Skin epidermis (tissue), 12 donors: ENCODE data around the gene GRID2.

Experiments used
- H3K27ac ChIP-seq, 21 experiments: fragments of 200-600 bp; sonication (generic) in 11 of 21; one replicate each; pipeline ENCODE4 v1.5.0; 2020; ENCODE audit warnings: mild to moderate bottlenecking in 3 of 21, inconsistent platforms in 2 of 21, moderate library complexity in 2 of 21
- H3K4me3 ChIP-seq, 7 experiments: fragments of 200-600 bp; sonication (generic) in 2 of 7; one replicate each; pipeline ENCODE4 v1.5.0; 2020; ENCODE audit warnings: inconsistent platforms in 2 of 7, mild to moderate bottlenecking in 2 of 7, moderate library complexity in 1 of 7

GRID2 gene

DNA sequence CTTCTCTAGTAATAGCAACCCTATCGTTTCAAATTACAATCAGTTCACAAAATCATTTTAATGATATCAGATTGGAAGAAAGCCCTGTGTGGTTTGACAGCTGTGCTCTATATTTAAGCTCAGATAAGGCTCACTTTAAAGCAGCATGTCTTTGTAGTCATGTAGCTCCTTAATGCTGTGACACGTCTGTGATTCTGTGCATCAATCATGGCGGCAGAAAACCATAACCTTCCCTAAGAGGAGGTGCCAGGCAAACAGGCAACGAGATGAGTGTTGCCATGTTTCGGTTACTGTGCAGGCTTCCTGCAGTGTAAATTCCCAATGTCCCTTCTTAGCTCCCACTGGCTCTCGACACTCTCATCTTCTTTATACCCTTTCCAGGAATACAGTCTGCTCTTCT, 212.7 kb downstream of the GRID2 start:
- Histone ChIP-seq H3K27ac (no peak overlapping the region), H3K4me3 (no peak overlapping the region)

- no peak overlapping the region for H3K27ac ChIP-seq
These were observed 216.0 kb downstream of the GRID2 start for GRCh38 chr4:92519727-92520126.

GRCh38 chr4:92520563-92520962, 216.8 kb downstream of the GRID2 start:
- no peak overlapping the region for H3K27ac ChIP-seq

More at GRCh38 chr4:92519727-92520126, 216.0 kb downstream of the GRID2 start:
- no peak overlapping the region for H3K4me3 ChIP-seq

DNA sequence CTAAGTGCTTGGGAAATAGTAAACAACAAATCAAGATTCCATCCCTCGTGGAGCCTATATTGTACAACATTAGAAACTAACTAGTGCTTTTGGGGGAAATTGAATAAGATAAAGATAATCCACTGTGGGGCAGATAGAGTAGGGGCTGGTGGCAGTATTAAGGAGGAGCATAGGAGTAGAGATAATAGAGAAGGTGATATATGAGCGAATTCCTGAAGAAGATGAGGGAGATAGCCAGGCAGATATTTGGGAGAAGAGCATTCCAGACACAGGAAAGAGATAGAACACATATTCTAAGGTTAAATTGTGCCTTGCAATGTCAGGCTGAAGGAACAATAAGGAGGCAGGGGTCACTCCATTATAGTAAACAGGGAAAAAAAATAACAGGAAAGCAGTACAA, 218.2 kb downstream of the GRID2 start:
- H3K27ac ChIP-seq, result no peak overlapping the region
- H3K4me3 ChIP-seq, result no peak overlapping the region

More at GRCh38 chr4:92520563-92520962, 216.8 kb downstream of the GRID2 start:
- no peak overlapping the region for H3K4me3 ChIP-seq

DNA sequence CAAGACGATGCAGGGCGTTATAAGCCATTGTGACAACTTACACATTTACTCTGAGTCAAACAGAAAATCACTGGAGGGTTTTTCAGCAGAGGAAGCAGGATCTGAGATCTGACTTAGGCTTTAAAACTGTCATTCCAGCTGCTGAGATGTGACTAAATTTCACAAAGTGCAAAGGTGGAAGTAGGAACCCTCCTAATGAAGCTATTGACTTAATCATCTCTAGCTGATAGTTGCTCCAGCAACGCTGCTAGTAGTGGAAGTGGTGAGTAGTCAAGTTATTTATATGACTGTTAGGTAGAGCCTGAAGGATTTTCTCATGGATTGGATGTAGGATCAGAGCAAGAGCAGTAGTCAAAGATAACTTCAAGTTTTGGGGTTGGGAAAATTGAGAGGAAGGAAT, 218.6 kb downstream of the GRID2 start:
- no peak overlapping the region for H3K27ac ChIP-seq
- no peak overlapping the region for H3K4me3 ChIP-seq

DNA sequence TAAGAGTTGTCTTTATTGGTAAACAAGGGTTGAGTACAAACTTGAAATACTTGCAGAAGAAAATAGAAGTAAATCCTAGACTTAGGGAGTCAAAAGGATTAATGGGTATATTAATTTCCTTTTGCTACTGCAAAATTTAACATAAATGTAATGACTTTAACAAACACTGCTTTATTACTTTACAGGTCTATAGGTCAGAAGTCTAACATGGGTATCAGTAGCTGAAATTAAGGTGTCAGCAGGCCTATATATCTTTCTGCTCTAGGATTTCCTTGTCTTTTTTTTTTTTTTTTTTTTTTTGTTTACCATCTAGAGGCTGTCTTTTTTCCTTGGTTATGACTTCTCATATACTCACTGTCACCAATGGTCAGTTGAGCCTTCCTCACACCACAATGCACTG, 220.4 kb downstream of the GRID2 start:
- Histone ChIP-seq H3K4me3 (no peak overlapping the region), H3K27ac (no peak overlapping the region)

- Histone ChIP-seq H3K4me3 (no peak overlapping the region), H3K27ac (no peak overlapping the region)
These were observed 224.8 kb downstream of the GRID2 start for GRCh38 chr4:92528541-92528940.

DNA sequence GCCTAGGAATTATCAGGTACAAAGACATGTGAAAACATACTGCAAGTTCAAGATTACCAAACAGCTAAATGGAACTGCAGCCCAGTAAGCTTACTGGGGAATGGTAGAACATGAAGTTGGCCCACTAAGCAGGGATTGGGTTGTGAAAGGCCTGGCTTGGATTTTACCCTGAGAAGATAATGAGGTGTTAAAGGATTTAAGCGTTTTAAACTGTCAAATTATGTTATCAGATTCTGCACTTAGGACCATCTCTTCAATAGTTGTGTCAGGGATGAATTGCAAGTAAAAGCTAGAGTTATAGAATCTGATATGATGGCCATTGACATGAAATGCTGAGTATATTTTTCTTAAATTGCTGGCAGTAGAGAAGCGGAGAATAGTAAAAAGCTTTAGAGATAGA, 225.7 kb downstream of the GRID2 start:
- H3K4me3 ChIP-seq, result no peak overlapping the region
- no peak overlapping the region for H3K27ac ChIP-seq

GRCh38 chr4:92535599-92535998, 231.8 kb downstream of the GRID2 start:
- Histone ChIP-seq H3K27ac (no peak overlapping the region), H3K4me3 (no peak overlapping the region)

DNA sequence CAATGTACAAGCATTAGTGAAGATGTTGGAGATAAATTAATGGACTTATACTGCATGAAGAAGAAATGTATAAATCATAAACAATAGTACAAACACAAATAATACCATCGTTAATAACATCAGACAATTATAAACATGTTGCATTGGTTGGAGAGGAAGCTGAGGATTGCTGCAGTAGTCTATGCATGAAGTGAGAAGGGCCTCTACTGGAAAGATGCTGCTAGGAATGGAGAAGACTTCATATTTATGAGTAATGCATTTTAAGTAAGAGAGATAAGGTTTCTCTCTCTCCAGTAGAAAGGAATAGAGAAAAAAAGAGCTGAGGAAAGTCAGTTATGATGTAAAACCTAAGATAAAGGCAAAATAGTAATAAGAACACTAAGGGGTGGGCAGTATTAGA, 247.8 kb downstream of the GRID2 start:
- no peak overlapping the region for H3K4me3 ChIP-seq
- no peak overlapping the region for H3K27ac ChIP-seq

DNA sequence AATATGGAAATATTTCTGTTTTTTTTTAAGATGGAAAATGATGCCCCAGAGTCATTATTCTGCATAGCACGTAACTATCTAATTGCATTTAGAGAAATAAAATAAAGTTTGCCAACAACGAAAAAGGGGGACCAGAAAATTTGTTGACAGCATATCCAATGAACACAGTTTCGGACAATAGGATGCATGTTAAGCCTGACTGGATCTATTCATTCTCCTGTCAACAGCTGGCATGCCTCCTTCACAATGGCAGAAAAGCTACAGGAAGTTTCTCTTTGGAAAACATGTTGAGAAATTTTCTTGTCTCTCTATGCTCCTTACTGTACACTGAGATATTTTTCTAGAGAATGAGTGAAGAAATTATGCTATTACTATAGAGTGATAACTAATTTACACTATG, 262.5 kb downstream of the GRID2 start:
- Histone ChIP-seq H3K27ac (no peak overlapping the region), H3K4me3 (no peak overlapping the region)

DNA sequence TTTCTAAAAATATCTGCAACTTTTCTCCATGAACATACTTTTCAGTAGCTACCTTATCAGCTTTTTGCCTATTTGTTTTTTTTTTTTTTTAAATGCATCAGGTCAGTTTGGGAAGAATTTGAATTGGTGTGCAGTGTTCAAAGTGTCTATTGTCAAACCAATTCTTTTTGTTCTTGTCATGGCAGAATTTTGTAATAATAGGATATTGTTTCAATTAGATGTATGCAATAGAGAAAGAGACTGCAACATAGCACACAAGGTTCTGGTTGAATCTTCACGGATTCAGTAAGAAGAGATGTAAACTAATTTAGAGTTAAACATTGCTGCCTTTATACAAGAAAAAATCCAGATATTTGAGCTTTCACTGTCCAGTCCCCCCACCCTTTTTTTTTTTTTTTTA, 277.1 kb downstream of the GRID2 start:
- no peak overlapping the region for H3K4me3 ChIP-seq
- H3K27ac ChIP-seq, result no peak overlapping the region

- no peak overlapping the region for H3K4me3 ChIP-seq
- H3K27ac ChIP-seq, result no peak overlapping the region
These were observed 295.3 kb downstream of the GRID2 start for GRCh38 chr4:92599044-92599443.

- no peak overlapping the region for H3K27ac ChIP-seq
- no peak overlapping the region for H3K4me3 ChIP-seq
These were observed 296.9 kb downstream of the GRID2 start for GRCh38 chr4:92600638-92601037.

DNA sequence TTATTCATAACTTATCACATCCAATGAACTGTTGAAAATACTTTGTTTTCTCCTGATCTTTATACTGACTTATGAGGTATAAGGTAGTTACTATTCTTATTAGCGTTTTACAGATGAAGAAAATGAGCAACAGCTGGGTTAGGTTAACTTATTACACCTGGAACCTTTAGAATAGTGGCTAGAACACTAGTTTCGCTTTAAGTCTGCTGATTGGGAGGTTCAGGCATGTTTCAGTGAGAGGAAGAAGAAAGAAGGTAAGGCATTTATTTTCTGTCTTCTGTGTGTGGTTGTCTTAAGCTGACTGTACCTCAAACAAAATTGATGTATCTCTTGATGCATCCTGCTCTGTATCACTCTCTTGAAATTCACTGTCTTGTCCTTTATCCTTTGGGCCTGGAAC, 302.5 kb downstream of the GRID2 start:
- Histone ChIP-seq H3K4me3 (no peak overlapping the region), H3K27ac (no peak overlapping the region)

DNA sequence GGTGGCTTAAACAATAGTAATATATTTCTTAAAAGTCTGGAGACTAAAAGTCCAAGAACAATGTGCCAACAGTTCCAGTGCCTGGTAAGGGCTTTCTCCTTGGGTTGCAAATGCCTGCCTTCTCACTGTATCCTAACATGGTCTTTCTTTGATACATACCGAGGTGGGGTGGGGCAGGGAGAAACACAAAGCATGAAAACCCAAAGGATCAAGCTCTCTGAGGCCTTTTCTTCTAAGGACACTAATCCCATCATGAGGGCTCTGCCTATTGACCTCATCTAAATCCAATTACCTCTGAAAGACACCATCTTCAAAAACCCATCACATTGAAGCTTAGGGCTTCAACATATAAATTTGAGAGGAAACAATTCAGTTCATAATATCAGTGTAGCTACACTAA, 311.3 kb downstream of the GRID2 start:
- H3K27ac ChIP-seq, result no peak overlapping the region

DNA sequence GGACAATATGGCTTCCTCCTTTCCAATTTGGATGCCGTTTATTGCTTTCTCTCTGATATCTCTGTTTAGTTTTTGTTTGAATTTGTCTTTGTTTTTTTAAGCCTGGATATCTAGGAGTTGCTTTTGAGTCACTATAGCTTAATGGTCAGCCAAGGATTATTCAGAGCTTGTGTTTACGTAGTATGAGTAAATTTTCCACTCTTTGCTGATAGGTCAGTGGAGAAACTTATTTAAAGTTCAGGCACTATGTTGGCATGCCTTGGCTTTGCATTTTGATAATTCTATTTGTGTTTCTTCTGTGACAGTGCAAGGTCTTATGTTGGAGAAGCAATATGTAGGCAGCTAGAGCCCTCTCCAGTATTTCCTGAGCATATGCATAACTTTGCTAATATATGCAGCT, 315.2 kb downstream of the GRID2 start:
- no peak overlapping the region for H3K4me3 ChIP-seq
- no peak overlapping the region for H3K27ac ChIP-seq

More for the DNA sequence above, 311.3 kb downstream of the GRID2 start:
- H3K4me3 ChIP-seq, result no peak overlapping the region

- Histone ChIP-seq H3K4me3 (no peak overlapping the region), H3K27ac (no peak overlapping the region)
These were observed 325.5 kb downstream of the GRID2 start for GRCh38 chr4:92629302-92629701.

- H3K4me3 ChIP-seq, result no peak overlapping the region
- H3K27ac ChIP-seq, result no peak overlapping the region
These were observed 331.1 kb downstream of the GRID2 start for GRCh38 chr4:92634882-92635281.

DNA sequence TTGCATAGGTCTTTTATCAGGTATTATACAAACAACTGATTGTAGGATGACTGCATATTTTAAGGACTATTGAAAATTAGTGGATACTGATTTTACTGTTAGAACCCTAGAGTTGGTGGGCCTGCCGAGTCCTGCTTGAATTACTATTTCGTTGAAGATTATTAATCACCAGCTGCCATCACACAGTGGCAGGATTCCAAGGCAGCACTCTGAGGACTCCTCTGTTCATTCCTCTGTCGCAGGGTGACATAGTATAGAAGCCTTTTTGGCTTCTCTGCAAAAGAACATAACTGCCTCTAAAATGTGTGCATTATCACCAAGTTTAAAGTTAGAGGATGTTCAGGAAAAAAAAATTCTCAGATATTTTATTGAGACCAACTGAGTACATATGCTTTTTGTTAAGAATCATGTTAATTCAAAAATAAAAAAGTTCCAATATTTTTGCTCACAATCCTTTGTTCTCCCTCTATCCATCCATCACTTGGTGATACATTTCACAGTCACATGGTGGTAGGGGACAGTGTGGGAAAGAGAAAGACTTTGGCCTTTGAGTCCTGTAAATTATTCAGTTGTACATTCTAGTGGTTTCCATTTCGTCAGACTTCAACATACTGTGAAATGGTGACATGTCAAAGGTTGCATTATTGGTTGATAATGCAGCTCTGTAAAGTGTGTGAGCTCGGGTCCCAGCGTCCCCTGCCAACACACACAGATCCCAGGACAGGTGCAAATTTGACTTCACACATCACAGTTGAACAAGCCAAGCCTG, 332.5 kb downstream of the GRID2 start:
- H3K4me3 ChIP-seq, result no peak overlapping the region
- no peak overlapping the region for H3K27ac ChIP-seq

DNA sequence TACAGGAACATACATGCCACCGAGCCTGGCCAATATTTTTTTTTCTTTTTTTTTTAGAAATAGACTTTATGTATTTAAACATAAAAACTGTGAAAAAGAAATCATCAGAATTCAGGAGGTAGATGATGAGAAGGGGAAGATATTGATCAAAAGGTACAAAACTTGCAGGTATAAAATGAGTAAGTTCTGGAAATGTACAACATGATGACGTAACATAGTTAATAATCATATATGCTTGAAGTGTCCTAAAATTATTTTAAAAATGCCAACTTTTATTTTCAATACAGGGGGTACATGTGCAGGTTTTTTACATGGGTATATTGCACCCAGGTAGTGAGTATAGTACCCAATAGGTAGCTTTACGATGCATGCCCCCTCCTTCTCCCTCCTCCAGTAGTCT, 337.6 kb downstream of the GRID2 start:
- H3K27ac ChIP-seq, result no peak overlapping the region
- no peak overlapping the region for H3K4me3 ChIP-seq

DNA sequence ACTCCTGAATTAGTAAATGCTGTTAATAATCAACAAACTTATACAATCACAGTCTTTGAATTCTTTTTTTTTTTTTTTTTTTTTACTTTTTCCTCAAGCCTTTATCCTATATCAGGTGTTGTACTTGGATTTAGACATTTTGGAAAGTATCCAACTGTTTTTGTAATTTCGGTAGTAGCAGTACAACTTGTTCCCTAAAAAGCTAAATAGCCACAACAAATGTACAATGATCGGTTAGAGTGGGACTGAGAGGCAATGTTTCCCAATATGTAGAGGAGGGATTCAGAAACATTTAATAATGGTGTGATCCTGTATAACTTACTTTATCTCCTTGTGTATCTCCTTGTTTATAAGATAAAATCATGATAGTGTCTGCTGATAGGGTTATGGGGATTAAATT, 343.1 kb downstream of the GRID2 start:
- H3K4me3 ChIP-seq, result no peak overlapping the region

More for the DNA sequence above, 343.1 kb downstream of the GRID2 start:
- no peak overlapping the region for H3K27ac ChIP-seq
